ENCODE measurements around the gene LZTS2. TPM values are rescaled to one million over a fixed set of nuclear protein-coding genes. Genes with fewer than 3 reads are reported as not detected.
A peak's percentile ranks its signal among the peaks of the same experiment; 100 is the strongest.

The LZTS2 gene
- polyA plus RNA-seq, 1 of the 3 experiments (the other 2 are of a cell fraction): 50.6 TPM

GRCh38 chr10:100969187-100970075 is 30.2 kb upstream of the LZTS2 start, which contains the start of gene SEMA4G (continued):
- TF ChIP-seq CHD2 (IDR thresholded peaks at IDR 0.05; ENCODE audit: low read length, partially characterized antibody): no peak
- TF ChIP-seq MXI1 (IDR thresholded peaks at IDR 0.05; ENCODE audit: low read depth, low read length): peak; percentile 25; the same call in 1 of the 2 replicates
- TF ChIP-seq ZBTB33 (IDR thresholded peaks at IDR 0.05; ENCODE audit: borderline replicate concordance, low read depth): no peak
- TF ChIP-seq RXRA (IDR thresholded peaks at IDR 0.05; ENCODE audit: borderline replicate concordance, low read depth): no peak
- TF ChIP-seq FOSL2 (IDR thresholded peaks at IDR 0.05; ENCODE audit: borderline replicate concordance, low read depth): no peak

GRCh38 chr10:100970076-100970913 is 29.3 kb upstream of the LZTS2 start:
- 35% methylated on average over 12 of the region's 13 CpGs for WGBS (ENCODE audit: low lambda C conversion rate)
- Histone ChIP-seq H3K4me2 (peak overlapping the region; percentile 99), H3K36me3 (replicated peaks in 1 of 2; ENCODE audit: control insufficient read depth in 1 of 2, insufficient read depth in 2 of 2, low read length in 1 of 2) (peaks cover 5 to 18% of the 10 kb centered on the region in 2 experiments), H3K4me1 (ENCODE audit: control insufficient read depth in 1 of 2, insufficient read depth in 2 of 2, low read depth in 1 of 2, low read length in 1 of 2) (peaks cover 4 to 19% of the 10 kb centered on the region in 2 experiments; a peak in 2 of 4 replicates), H2AFZ (ENCODE audit: low read depth) (0 out of 2 replicates have a peak overlapping the region, but pooled peaks have one; percentile 81), H3K79me2 (ENCODE audit: insufficient read depth) (no peaks in the 10 kb centered on the region), H3K9ac (peak overlapping the region; percentile 61; the same call in 1 of the 2 replicates), H4K20me1 (ENCODE audit: insufficient read depth) (no peaks in the 10 kb centered on the region), H3K4me3 (ENCODE audit: low read depth in 2 of 2, low read length in 1 of 2) (peak overlapping the region; percentile 79 to 82), H3K27ac (ENCODE audit: low read depth in 2 of 2, low read length in 1 of 2) (no peak overlapping the region), H3F3A (replicated peaks; ENCODE audit: insufficient read depth) (peaks cover 3% of the 10 kb centered on the region), H3K9me3 (no peaks in the 10 kb centered on the region), H3K27me3 (ENCODE audit: insufficient read depth) (no peaks in the 10 kb centered on the region), H3K9me2 (no peaks in the 10 kb centered on the region)
- ChIA-PET POLR2A (no interaction called here), CTCF (interaction anchor here (0.5 to 3.4 kb wide), 6 partner anchors 13 to 227 kb away, joined by 3 to 24 read pairs (median 4); no protein-coding TSS in a partner anchor)
- TF ChIP-seq USF2 (IDR thresholded peaks at IDR 0.05; ENCODE audit: borderline replicate concordance, low read depth, low read length) (no peak), FOXJ3 (CRISPR knock-in tag; IDR thresholded peaks at IDR 0.05) (0 out of 2 replicates have a peak, but pooled peaks have one; percentile 9)
- peak; percentile 70 for DNase-seq

Data from SK-N-SH (cell line).